GM18526 (cell line): Measurements from ENCODE around the gene CBY2.

ENCODE experiments used
- POLR2A ChIP-seq: IDR thresholded peaks from 3 replicates; pipeline ENCODE4 v1.6.1; 2011; ENCODE audit not compliant: insufficient read length; ENCODE audit errors: extremely low read depth

The CBY2 gene

DNA sequence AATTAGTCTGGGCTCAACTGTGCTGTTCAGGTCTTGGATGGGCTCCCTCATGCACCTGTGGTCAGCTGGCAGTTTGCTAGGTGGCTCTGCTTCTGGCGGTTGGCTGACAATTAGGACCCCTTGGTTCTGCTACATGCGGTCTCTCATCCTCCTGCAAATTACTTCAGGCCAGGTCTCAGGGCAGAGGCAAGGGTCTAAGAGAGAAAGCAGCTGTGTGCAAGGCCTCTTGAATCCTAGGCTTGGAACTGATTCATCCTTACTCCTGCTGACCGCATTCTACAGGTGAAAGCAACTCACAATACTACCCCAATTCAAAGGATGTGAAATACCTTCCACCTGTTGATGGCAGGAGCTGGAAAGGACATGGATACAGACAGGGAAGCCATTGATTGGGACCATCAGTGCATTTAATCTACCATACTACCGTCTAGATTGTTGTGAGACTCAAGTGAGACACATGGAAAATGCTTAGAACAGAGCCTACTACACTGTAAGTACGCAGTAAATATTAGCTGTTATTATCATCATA is 19.1 kb downstream of the CBY2 start:
- TF ChIP-seq POLR2A, result no peak

DNA sequence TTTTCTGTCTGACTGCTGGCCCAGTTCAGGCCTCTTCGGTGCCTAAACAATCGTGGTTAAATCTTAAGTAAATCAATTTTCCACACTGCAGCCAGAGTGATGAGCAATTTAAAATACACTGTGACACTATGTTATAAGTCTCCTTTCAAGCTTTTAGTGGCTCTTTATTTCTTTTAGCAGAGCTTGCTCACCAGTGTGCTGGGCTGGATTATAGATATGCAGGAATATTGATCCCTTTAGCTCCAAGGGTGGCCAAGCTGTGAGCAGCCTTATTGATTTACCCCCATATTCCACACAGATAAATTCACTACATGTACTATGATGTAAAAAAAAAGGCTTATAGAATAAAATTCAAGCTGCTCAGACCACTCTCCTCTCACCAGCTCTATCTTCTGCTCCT is 21.7 kb downstream of the CBY2 start:
- no peak for TF ChIP-seq POLR2A

DNA sequence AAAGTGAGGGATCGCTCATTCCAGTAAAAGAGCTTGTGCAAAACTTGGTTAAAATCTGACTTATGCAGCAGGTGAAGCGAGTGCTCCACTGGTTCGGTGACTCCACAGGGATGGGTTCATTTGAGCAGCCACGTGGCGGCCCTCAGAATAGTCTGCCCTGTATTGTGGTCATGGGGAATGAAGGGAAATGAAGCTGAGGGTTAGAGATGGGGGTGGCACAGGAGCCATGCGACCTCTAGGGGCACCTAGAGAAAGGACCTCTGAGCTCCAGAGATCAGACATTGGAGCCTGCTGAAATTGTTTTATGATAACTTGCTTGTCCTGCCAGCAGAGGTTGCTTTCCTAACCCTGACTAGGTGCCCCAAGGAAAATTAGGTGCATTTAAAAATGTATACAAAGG is 26.6 kb downstream of the CBY2 start:
- TF ChIP-seq POLR2A, result no peak

DNA sequence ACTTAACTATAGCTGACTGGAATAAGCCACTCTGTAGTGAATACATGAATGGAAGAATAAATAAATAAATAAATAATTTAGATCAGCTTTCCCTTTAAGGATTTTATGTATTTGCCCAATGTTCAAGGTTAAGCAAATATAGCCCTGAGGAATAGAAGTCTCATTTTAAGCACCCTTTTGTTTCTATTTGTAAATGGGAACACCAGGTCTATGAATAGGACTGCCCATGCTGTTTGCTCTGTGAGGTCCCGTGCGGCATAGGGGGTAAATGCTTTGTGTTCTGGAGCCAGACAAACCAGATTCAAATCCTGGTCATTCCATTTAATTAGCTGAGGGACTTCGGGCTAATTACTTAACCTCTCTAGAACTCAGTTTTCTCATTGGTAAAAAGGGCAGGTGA is 29.3 kb downstream of the CBY2 start:
- TF ChIP-seq POLR2A, result no peak

DNA sequence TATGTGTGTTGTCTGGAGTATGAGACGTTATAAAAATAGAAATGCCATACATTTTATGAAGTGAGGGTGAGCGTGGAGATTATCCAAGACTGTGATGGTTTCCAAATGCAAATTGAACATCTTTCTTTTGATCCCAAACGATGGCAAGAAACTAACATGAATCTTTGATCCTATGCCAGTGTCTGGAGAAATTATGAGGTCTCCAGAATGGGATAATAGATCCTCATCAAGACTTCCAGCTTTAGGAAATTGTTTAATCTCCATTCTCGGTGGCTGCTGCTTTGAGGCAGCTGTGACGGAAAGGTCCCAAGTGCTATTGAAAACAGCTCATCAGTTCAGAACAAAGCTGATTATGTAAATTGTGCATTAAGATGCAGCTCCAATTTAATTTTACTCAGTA is 30.8 kb downstream of the CBY2 start:
- TF ChIP-seq POLR2A, result no peak

DNA sequence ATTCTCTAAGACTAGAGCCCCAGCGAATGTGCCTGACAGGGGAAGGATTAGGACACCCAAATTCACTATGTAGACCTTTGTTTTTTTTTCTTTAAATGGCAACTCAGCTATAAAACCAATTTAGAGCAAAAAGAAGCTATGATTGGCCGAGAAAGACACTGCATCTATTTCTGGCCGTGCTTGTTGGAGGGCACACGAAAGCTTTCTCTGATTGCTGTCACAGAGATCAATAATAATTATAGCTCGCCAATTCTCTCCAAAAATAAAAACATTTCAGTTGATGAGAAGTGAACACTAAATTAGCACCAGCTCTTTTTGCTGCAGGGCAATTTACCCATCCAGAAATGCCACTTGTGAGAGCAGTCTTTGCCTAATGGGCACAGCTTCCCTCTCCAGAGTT is 31.2 kb downstream of the CBY2 start:
- TF ChIP-seq POLR2A, result no peak

DNA sequence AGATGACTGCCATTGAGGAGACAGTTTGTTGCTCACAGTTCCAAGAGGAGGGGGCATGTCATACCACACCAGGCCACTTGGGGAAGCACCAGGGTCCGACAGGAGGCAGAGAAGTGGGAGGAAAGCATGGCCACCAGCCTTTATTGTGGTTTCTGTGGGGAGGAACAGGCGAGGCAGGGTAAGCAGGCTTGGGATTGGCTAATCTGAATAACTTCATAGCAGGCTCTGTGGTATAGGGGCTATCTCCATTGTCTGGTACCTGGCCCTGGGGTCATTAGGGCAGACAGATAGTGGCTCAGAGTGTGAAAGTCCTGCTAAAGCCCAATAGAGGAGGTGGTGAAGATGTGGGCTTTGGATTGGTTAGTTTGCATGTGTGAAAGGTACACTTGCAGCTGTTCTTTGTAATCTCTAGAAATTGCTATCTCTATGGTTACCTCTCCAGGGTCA is 35.5 kb downstream of the CBY2 start:
- TF ChIP-seq POLR2A, result no peak

DNA sequence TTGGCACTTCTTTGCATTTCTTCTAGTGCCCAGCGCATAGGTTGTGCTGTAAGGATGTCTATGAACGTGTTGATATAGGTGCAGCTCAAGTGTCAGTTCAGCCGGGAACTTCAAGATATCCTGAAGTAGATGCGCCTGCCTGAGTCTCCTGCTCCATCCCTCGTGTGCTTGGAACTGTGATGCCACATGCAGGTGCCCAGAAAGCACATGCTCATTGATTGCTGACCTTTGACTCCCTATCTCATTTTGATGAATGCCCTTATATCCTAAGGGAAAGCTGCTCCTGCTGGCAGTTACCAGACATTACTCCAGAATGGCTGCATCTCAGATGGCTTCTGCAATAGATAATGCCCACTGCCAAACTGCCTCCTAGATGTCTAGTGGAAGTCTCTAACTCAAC is 40.9 kb downstream of the CBY2 start:
- no peak for TF ChIP-seq POLR2A

DNA sequence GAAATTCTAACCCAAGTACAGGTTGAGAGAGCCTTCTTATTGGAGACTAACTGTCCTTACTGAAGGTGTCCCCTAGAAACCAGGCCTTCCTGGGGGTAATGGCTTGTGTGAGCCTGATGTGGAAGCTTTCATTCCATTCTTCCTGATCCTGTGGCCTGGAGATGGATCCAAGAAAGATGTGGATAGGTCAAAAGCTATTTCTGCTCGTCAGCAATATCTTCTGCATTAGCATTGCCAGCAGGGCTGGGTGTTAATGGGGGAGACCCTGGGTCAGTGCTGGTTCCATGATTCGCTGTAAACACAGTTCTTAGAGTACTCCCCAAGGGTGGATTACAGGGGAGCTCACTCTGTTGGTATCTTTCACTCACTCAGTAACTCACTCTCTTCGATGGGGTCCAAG is 42.9 kb downstream of the CBY2 start:
- no peak for TF ChIP-seq POLR2A

DNA sequence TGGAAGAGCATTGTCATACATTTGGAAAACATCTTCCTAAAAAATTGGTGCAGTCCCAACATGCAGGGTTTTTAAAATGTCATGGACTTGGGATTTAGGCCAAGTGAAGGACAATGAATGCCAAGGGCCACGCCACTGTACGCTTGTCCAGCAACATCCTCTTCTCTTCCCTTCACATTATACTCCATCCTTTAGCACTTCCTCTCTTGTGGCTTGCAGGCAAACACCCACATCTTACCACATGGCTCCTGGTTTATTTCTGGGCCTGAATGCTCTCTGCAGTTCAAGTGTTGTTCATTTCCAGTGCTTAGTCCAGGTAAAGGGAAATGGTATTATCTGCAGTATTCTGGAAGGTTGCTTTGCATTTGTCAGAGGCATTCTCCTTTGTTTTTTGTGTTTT is 45.0 kb downstream of the CBY2 start:
- TF ChIP-seq POLR2A, result no peak

DNA sequence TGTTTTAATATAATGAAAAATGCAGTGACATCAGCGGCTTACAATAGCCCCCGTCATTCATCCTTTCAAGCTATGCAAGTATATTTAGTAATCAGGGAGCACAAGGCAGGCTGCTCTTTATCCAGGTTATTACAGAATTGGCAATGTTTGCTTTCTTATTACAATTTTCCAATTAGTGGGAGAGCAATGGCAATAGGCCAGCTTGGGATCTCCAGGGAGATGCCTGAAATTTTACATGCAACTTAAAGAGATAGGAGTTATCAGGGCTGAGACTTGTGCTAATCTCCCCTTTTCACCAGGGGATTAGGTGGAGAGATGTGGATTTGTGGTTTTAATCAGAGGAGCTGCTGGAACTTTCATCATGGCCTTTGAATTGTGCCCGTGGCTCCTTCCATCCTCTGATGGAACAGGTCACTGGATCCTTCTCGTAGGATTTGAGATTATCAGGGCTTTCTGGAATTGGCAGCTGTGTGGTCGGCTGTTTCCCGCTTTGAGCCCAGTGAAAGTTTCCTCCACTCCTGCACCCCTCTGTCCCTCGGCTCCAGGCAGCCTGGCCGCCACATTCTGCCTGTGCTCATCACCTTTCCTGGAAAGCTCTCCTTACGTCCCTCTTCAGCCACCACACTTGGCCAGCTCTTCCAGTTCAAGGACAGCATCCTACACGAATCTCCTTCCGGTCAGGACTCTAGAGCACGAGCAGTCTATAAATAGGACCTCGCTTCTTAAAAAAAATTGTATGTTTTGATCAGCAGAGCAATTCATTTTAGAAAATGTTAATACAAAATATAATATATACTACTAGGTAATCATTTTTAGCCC is 47.0 kb downstream of the CBY2 start:
- TF ChIP-seq POLR2A, result no peak

DNA sequence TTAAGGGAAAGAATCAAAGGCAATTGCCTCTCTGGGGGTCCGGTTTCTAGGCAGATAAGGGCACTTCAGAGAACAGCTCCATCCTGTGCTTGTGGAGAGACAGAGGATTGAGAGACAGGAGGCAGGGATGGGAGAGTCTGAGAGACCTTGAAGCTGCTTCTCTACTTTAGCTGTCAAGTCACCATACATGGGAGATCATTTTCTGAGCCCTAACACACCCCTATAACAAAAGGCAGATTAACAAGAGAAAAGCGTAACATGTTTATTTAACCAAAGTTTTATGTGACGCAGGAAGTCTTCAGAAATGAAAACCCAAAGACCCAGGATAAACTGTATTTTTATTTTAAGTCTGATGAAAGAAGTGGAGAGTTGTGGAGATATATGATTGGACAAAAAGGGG is 48.4 kb downstream of the CBY2 start:
- TF ChIP-seq POLR2A, result no peak

DNA sequence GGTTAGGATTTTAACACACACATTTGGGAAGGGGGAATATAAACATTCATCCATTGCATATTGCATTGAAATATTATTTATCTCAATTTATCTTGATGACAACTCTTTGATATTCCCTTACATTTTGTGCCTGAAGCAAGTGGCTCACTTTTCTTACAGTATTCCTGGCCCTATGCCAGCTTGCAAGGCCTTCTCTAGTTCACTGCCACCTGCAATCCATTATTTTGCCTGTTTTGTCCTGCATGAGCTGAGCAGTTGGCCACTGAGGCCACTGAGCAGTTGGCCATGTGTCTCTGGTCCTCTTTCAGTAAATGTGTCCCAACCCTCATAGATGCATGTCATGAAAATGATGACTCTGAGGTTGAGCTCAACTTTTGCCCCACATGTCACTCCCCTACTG is 49.8 kb downstream of the CBY2 start:
- no peak for TF ChIP-seq POLR2A

DNA sequence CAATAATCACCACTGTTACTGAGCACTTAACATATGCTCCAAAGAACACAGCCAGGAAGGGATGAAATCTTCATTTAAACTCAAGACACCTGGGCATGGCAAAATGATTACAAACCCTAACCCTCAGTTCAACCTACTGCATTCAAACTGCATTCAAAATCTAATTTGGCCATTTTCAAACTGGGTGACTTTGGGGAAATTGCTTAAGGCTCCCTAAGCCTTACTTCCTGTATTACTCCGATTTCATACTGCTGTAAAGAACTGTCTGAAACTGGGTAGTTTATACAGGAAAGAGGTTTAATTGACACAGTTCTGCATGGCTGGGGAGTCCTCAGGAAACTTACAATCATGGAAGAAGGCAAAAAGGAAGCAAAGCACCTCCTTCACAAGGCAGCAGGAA is 50.4 kb downstream of the CBY2 start:
- no peak for TF ChIP-seq POLR2A

DNA sequence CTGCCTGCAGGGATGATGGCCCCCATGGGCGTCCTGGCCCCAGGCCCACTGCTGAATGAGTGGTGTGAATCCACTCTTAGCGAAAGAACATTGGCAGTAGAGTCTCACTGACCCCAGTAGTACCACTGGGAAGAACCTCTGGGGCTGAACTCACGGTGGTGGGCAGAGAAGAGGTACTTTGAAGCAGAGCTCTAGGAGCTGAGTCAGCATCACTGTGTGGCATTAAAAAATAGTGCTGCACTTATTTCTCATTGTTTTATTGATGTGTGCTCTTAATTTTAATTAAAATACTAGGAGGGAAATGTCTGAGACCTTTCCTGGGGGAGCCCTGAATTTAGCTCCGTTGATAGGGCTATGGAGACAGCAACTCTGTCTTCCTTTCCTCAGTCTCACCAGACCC is 61.3 kb downstream of the CBY2 start:
- TF ChIP-seq POLR2A, result no peak
